GM18858 (cell line): ENCODE data around the gene ITCH.
"Not testable (repeated sequence)": the region's sequence is repeated elsewhere in the genome, so short reads cannot be mapped to it uniquely, and the experiment has no call there.

Experiments
- ATAC-seq: cut with Tn5 transposase; IDR thresholded peaks from one replicate; pipeline ENCODE4 v1.9.1; 2021; ENCODE audit not compliant: unreplicated experiment

Gene ITCH

GRCh38 chr20:34363062-34363464 lies at the start of gene ITCH:
Gene ITCH (plus strand): TSS chr20:34363273. CDS start chr20:34393812, 30,539 bp downstream.
- peak; percentile 88 for ATAC-seq

GRCh38 chr20:34315236-34315635 lies 47.8 kb upstream of the ITCH start:
- ATAC-seq, result no peak

- ATAC-seq, result no peak
Observed at GRCh38 chr20:34316196-34316814, 46.8 kb upstream of the ITCH start.

GRCh38 chr20:34318609-34319443 lies 44.2 kb upstream of the ITCH start:
- ATAC-seq, result no peak

- ATAC-seq, result no peak
Observed at GRCh38 chr20:34320861-34321260, 42.2 kb upstream of the ITCH start.

GRCh38 chr20:34322267-34323105 lies 40.6 kb upstream of the ITCH start:
- no peak for ATAC-seq

GRCh38 chr20:34324541-34324940 lies 38.5 kb upstream of the ITCH start:
- no peak for ATAC-seq

- ATAC-seq, result not testable (repeated sequence)
Observed at GRCh38 chr20:34328207-34328606, 34.9 kb upstream of the ITCH start.

GRCh38 chr20:34328928-34329677 lies 34.0 kb upstream of the ITCH start:
- no peak for ATAC-seq

- ATAC-seq, result not testable (repeated sequence)
Observed at GRCh38 chr20:34330861-34331544, 32.1 kb upstream of the ITCH start.

GRCh38 chr20:34331838-34332237 lies 31.2 kb upstream of the ITCH start:
- ATAC-seq, result no peak

GRCh38 chr20:34332262-34332920 lies 30.7 kb upstream of the ITCH start:
- no peak for ATAC-seq

- no peak for ATAC-seq
Observed at GRCh38 chr20:34333786-34334185, 29.3 kb upstream of the ITCH start.

- ATAC-seq, result no peak
Observed at GRCh38 chr20:34334654-34335407, 28.2 kb upstream of the ITCH start.

- ATAC-seq, result no peak
Observed at GRCh38 chr20:34337544-34337943, 25.5 kb upstream of the ITCH start.

GRCh38 chr20:34337982-34338726 lies 24.9 kb upstream of the ITCH start:
- ATAC-seq, result no peak

- not testable (repeated sequence) for ATAC-seq
Observed at GRCh38 chr20:34340726-34341125, 22.3 kb upstream of the ITCH start.

- not testable (repeated sequence) for ATAC-seq
Observed at GRCh38 chr20:34341199-34341598, 21.9 kb upstream of the ITCH start.
